ENCODE results near the gene THAP4. TPM values are rescaled to one million over a fixed set of nuclear protein-coding genes. Genes with fewer than 3 reads are reported as not detected.
A peak's percentile ranks its signal among the peaks of the same experiment; 100 is the strongest.
"Not testable (repeated sequence)": the region's sequence is repeated elsewhere in the genome, so short reads cannot be mapped to it uniquely, and the experiment has no call there.

Gene THAP4
- total and polyA plus RNA-seq, 2 of the 13 experiments (the other 11 are each of a cell fraction or from before 2014, with no cell fraction given) = 59.7 to 75.7 TPM

- FAIRE-seq; H3K27me3 ChIP-seq (ENCODE audit: control insufficient read depth in 1 of 2, insufficient read depth in 2 of 2, low read length in 2 of 2); H3K4me1 ChIP-seq (ENCODE audit: insufficient read depth, low read length); POLR2A ChIA-PET; CTCF ChIA-PET (ENCODE audit: low intra/inter-chr PET ratio, low total read pairs); BruUV-seq (replicated peaks); H4K20me1 ChIP-seq (ENCODE audit: insufficient read depth, low read length); in situ Hi-C loops (cut with HindIII; ENCODE audit: extremely low pct_ligation_motif_present, low pct_unique_long_range_greater_than_20kb); H3K9me3 ChIP-seq (ENCODE audit: low read length); DNase-seq (ENCODE audit: low spot score); H2AFZ ChIP-seq (ENCODE audit: low read length); H3K4me3 ChIP-seq (replicated peaks in 1 of 3; ENCODE audit: insufficient read depth in 1 of 3, low read depth in 2 of 3, low read length in 3 of 3); H3K4me2 ChIP-seq (ENCODE audit: low read depth, low read length); H3K79me2 ChIP-seq (ENCODE audit: insufficient read depth, low read length); intact Hi-C loops (cut with micrococcal nuclease; ENCODE audit: unreplicated experiment); H3K27ac ChIP-seq (ENCODE audit: extremely low read length, insufficient read depth, low read length); ATAC-seq; H3K9ac ChIP-seq (ENCODE audit: insufficient read depth, low read depth, low read length): not testable (repeated sequence)
- 95% methylated on average over 10 of the region's 20 CpGs for WGBS (ENCODE audit: low lambda C conversion rate)
- peaks cover 8 to 33% of the 10 kb centered on the region in 2 experiments; a peak in 4 of 5 replicates for H3K36me3 ChIP-seq (replicated peaks in 1 of 2; ENCODE audit: control insufficient read depth in 1 of 2, insufficient read depth in 2 of 2, low read length in 2 of 2)
- peak; percentile 96 for TF ChIP-seq ZEB1 (IDR thresholded peaks at IDR 0.05; ENCODE audit: insufficient replicate concordance, low read depth)
These were observed 63.9 kb downstream of the THAP4 start for GRCh38 chr2:241572915-241573651.

DNA sequence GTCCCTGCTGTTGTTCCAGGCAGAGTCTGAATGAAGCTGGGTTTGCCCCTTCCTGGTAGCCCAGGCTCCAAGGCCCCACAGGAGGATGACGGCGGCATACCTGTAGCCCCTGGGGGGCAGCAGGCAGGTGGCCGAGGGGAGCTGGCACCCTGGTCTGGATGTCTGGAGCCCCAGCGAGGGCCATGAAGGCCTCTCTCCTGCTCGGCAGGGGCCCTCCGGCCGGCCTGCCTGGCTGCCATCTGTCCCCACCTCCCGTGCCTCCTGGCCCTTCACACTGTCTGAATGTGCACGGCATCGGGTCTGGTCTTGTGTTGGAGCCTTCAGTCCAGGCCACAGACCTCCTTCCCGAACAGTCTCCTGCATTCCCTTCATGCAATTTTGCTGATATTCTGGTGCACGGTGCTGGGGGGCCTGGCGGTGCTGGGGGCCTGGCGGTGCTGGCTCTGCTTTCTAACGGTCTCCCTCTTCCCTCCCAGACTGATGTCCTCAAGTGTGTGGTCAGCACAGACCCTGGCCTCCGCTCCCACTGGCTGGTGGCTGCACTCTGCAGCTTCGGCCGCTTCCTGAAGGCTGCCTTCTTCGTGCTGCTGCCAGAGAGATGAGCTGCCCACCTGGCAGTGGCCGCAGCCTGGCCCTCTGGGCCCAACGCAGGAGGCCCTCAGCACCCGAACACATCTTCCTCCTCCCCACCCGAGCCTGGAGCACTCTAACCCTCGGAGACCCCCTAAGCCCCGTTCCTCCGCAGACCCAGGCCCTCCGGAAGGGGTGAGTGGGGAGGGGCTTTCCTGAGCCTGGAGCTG lies 64.9 kb downstream of the THAP4 start:
- H3K27me3 ChIP-seq (ENCODE audit: control insufficient read depth in 1 of 2, insufficient read depth in 2 of 2, low read length in 2 of 2) = no peaks in the 10 kb centered on the region
- CTCF ChIA-PET (ENCODE audit: low intra/inter-chr PET ratio, low total read pairs) = no interaction called here

More for the DNA sequence above, 64.9 kb downstream of the THAP4 start:
- Histone ChIP-seq H3K27ac (ENCODE audit: extremely low read length, insufficient read depth, low read length) (no peak overlapping the region), H2AFZ (ENCODE audit: low read length) (no peak overlapping the region), H3K4me3 (replicated peaks in 1 of 3; ENCODE audit: insufficient read depth in 1 of 3, low read depth in 2 of 3, low read length in 3 of 3) (no peak overlapping the region), H4K20me1 (ENCODE audit: insufficient read depth, low read length) (peaks cover 9% of the 10 kb centered on the region; the same call in 1 of the 2 replicates), H3K36me3 (replicated peaks in 1 of 2; ENCODE audit: control insufficient read depth in 1 of 2, insufficient read depth in 2 of 2, low read length in 2 of 2) (peaks cover 8 to 33% of the 10 kb centered on the region in 2 experiments; a peak in 4 of 5 replicates), H3K4me1 (ENCODE audit: insufficient read depth, low read length) (no peaks in the 10 kb centered on the region), H3K9me3 (ENCODE audit: low read length) (no peaks in the 10 kb centered on the region), H3K4me2 (ENCODE audit: low read depth, low read length) (no peak overlapping the region), H3K9ac (ENCODE audit: insufficient read depth, low read depth, low read length) (no peak overlapping the region), H3K79me2 (ENCODE audit: insufficient read depth, low read length) (no peaks in the 10 kb centered on the region)
- POLR2A ChIA-PET = no interaction called here
- TF ChIP-seq, protein P1, sequence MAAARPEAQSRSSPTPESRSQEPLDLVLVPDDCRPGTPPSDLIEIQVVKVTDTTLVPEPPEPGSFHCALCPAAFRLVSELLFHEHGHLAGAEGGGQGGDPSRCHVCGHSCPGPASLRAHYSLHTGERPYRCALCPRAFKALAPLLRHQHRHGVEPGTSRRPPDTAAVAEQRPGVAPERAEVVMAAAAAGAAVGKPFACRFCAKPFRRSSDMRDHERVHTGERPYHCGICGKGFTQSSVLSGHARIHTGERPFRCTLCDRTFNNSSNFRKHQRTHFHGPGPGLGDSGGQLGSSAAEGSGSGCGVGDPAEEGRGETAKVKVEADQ (CRISPR knock-in tag; IDR thresholded peaks at IDR 0.05; ENCODE audit: borderline replicate concordance) = no peak
- TF ChIP-seq, protein P2, sequence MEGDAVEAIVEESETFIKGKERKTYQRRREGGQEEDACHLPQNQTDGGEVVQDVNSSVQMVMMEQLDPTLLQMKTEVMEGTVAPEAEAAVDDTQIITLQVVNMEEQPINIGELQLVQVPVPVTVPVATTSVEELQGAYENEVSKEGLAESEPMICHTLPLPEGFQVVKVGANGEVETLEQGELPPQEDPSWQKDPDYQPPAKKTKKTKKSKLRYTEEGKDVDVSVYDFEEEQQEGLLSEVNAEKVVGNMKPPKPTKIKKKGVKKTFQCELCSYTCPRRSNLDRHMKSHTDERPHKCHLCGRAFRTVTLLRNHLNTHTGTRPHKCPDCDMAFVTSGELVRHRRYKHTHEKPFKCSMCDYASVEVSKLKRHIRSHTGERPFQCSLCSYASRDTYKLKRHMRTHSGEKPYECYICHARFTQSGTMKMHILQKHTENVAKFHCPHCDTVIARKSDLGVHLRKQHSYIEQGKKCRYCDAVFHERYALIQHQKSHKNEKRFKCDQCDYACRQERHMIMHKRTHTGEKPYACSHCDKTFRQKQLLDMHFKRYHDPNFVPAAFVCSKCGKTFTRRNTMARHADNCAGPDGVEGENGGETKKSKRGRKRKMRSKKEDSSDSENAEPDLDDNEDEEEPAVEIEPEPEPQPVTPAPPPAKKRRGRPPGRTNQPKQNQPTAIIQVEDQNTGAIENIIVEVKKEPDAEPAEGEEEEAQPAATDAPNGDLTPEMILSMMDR (CRISPR knock-in tag; IDR thresholded peaks at IDR 0.05) = no peak
- TF ChIP-seq MYNN (CRISPR knock-in tag; IDR thresholded peaks at IDR 0.05; ENCODE audit: low read depth) = no peak
- no peak for TF ChIP-seq ZNF691 (CRISPR knock-in tag; IDR thresholded peaks at IDR 0.05; ENCODE audit: borderline replicate concordance, low read depth)
- TF ChIP-seq TEF (CRISPR knock-in tag; IDR thresholded peaks at IDR 0.05) = no peak
- no peak for TF ChIP-seq TGIF2 (CRISPR knock-in tag; IDR thresholded peaks at IDR 0.05)
- no peak for DNase-seq (ENCODE audit: low spot score)
- BruUV-seq (replicated peaks) = no TSS peak
- 93% methylated on average over 23 of the region's 27 CpGs for WGBS (ENCODE audit: low lambda C conversion rate)
- no peak for FAIRE-seq
- intact Hi-C loops (cut with micrococcal nuclease; ENCODE audit: unreplicated experiment) = no loop called here
- in situ Hi-C loops (cut with HindIII; ENCODE audit: extremely low pct_ligation_motif_present, low pct_unique_long_range_greater_than_20kb) = no loop called here
- ATAC-seq = peak; percentile 27
